ENCODE results near the gene SPRED3.
"Not testable (repeated sequence)": the region's sequence is repeated elsewhere in the genome, so short reads cannot be mapped to it uniquely, and the experiment has no call there.

The SPRED3 gene, protein sequence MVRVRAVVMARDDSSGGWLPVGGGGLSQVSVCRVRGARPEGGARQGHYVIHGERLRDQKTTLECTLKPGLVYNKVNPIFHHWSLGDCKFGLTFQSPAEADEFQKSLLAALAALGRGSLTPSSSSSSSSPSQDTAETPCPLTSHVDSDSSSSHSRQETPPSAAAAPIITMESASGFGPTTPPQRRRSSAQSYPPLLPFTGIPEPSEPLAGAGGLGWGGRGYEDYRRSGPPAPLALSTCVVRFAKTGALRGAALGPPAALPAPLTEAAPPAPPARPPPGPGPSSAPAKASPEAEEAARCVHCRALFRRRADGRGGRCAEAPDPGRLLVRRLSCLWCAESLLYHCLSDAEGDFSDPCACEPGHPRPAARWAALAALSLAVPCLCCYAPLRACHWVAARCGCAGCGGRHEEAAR

DNA sequence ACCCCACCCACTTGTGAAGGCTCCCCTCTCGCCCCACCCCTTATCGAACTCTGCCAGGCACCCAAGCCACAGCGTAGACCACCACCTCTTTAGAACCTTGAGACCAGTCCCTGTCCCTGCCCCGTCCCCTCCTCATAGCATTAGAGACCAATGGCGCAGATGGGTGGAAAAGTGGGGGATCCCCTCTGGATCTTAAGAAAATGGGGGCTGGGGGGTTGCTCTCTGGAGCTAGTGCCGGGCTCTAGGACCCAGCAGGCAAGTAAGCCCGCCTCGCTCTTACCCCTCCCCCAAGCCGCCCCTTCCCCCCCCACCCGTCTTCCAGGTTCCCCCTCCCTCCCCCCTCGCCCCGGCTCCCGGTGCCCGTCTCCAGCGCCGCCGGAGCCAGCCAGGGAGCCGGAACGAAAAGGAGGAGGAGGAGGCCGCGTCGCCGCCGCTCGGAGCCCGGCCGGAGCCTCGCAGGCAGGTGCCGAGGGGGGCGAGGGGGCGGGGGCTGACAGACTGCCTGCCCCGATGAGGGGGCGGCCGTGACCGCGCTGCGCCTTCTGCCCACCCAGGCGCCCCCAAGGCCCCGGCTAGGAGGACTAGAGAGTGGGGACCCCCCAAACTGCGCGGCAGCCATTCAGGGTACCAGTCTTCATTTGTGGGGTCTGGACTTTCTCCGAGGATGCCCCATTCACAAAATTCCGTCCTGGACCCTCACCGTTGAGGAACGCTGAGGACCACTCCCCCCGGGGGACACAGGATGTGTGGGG lies at the start of gene SPRED3:
Gene SPRED3, plus strand, starts transcription at position 349 of the 752 bp plus-strand sequence. CDS start 1,606 bp downstream, outside the sequence.
- no peak for DNase-seq

- not testable (repeated sequence) for DNase-seq
Observed at GRCh38 chr19:38339011-38339410, 49.5 kb upstream of the SPRED3 start.

GRCh38 chr19:38340927-38341326 lies 47.6 kb upstream of the SPRED3 start:
- DNase-seq, result no peak

DNA sequence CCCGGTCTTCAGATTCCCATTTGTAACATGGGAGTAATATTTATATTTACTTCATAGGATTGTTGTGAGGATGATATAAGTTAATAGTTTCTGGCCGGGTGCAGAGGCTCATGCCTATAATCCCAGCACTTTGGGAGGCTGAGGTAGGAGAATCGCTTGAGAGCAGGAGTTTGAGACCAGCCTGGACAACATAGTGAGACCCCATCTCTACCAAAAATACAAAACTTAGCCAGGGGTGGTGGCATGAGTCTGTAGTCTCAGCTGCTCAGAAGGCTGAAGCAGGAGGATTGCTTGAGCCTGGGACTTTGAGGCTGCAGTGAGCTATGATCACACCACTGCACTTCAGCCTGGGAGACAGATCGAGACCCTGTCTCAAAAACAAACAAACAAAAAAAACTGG lies 41.7 kb upstream of the SPRED3 start:
- DNase-seq, result no peak

DNA sequence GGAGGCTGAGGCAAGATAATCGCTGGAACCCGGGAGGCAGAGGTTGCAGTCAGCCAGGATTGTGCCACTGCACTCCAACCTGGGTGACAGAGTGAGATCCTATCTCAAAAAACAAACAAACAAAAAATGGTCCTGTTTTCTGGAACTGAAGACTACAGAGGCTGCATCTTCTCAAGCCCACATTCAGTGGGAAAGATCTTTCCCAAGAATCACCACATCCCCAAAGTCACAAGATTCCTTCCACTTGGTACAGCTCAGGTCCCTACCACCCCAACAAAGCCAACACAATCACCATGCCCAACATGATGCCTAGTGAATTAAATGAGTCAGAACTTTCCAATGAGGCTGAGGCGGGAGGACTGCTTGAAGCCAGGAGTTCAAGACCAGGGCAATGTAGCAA lies 37.6 kb upstream of the SPRED3 start:
- DNase-seq, result no peak

- no peak for DNase-seq
Observed at GRCh38 chr19:38351865-38352395, 36.6 kb upstream of the SPRED3 start.

DNA sequence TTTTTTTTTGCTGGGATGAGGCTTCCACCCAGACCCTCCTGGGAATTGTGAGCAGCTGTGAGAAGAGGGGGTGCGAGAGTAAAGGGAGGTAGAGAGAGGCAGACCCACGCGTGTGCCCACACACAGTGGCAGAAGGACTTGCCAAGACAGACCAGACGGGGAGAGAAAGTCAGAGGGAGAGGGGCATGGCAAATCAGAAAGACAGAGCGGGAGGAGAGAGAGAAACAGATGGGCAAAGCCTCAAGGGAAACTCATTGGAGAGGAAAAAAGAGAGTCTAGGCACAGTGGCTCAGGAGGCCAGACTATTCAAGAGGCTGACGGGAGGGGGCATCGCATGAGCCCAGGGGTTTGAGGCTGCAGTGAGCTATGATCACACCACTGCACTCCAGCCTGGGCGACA lies 35.9 kb upstream of the SPRED3 start:
- DNase-seq, result no peak

GRCh38 chr19:38355728-38356725 lies 32.5 kb upstream of the SPRED3 start:
- DNase-seq, result no peak

DNA sequence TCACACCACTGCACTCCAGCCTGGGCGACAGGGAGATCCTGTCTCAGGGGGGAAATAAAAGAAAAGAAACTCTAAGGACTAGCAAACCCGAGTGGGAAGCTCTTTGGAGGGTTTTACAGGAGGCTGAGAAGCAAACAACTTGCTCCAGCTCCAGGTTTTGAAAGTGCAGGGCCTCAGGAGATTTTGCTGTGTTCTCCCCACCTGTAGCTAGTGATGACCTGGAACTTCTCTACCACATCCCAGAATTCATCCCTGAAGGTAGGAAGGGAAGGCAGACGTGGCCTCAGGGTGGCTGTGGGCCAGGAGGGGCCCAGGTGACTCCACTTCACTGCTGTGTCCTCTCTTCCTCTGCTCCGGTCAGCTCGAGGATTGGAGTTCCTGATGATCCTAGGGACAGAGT lies 30.4 kb upstream of the SPRED3 start:
- no peak for DNase-seq

DNA sequence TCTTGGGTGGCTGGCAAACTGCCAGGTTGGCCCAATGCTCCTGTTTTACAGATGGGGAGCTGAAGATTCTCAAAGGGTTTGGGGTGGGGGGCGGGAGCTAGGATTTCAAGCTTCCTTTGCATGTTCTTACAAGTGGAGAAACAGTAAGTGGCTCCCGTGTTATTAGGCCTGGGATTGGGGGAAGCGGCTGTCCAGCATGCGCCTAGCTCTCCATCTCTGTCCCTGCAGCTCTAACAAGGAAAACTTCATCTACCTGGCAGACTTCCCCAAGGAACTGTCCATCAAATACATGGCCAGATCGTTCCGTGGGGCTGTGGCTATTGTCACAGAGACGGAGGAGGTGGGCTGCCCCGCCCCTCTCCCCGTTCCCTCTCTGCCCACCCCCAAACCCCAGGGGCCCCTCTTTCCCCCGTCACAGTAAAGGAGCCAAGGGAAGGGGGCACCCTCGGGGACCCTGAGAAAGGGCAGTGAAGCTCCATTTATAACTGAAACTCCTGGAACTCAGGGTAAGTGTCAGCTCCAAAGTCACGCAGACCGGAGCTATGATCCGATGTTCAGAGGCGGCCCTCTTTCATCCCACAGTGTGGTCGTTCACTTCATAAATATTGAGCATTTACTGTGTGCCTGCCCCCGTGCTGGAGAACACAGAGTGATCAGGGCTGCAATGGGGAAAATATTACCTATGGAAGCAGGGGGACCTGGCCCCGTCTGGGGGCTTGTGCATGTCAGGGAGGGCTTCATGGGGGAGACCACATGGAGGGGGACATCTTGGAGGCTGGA lies 29.1 kb upstream of the SPRED3 start:
- DNase-seq, result no peak

DNA sequence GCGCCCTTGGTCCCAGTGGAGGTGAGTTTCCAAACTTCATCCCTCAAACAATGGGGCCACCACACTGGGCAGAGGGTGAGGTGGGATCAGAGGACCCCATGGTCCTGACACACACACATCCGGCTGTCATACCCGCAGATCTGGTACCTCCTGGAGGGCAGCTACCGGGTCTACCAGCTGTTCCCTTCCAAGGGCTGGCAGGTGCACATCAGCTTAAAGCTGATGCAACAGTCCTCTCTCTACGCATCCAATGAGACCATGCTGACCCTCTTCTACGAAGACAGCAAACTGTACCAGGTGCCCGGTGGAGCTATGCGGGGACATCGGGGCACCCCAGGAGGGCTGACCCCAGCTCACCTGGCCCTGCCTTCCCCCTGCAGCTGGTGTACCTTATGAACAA lies 28.1 kb upstream of the SPRED3 start:
- DNase-seq, result no peak

GRCh38 chr19:38360839-38361631 lies 27.5 kb upstream of the SPRED3 start:
- no peak for DNase-seq

- DNase-seq, result no peak
Observed at GRCh38 chr19:38361633-38362075, 26.8 kb upstream of the SPRED3 start.

- DNase-seq, result no peak
Observed at GRCh38 chr19:38362076-38362945, 26.2 kb upstream of the SPRED3 start.

DNA sequence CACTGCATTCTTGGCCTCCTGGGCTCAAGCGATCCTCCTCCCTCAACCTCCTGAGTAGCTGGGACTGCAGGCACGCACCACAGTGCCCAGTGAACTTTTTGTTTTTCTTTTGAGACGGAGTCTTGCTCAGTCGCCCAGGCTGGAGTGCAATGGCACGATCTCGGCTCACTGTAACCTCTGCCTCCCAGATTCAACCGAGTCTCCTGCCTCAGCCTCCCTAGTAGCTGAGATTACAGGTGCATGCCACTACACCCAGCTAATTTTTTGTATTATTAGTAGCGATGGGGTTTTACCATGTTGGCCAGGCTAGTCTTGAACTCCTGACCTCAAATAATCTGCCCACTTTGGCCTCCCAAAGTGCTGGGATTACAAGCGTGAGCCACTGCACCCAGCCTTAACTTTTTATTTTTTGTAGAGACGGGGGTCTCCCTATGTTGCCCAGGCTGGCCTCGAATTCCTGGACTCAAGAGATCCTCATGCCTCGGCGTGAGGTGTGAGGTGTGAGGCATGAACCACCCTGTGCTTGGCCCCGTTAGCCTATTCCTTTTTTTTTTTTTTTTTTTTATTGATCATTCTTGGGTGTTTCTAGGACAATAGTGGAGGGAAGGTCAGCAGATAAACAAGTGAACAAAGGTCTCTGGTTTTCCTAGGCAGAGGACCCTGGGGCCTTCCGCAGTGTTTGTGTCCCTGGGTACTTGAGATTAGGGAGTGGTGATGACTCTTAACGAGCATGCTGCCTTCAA lies 25.4 kb upstream of the SPRED3 start:
- DNase-seq, result not testable (repeated sequence)

DNA sequence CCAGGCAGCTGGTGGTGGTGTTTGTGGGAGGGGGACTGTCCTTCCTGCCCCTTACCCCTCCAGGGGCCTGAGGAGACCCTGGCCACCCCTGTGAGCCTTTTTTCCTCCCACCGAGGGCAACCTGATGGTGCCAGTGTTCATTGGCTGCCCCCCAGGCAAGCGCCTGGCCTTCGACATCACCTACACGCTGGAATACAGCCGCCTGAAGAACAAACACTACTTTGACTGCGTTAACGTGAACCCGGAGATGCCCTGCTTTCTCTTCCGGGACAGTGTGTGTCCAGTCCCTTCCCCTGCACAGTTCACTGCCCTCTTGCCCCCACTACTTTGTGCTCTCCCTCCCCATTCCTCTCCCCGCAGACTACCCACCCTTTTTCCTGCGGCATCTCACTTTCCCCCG lies 21.5 kb upstream of the SPRED3 start:
- DNase-seq, result no peak

DNA sequence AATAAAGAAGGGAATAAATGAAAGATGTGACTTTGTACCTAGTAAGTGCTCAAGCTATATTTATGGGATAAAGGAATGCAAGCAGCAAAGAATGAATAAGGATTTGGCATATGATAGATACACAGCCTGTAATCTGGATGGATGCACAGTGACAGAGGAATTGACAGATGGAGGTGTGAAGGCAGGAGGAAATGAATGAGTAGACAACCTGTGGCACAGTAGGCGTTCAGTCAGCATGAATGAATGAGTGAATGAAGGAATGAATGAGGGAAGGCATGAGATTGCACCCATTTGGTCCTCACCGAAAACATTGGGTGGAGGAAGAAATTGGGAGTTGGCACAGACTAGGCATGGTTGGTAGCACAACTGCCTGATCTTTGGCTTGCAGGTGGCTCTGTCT lies 18.9 kb upstream of the SPRED3 start:
- no peak for DNase-seq

DNA sequence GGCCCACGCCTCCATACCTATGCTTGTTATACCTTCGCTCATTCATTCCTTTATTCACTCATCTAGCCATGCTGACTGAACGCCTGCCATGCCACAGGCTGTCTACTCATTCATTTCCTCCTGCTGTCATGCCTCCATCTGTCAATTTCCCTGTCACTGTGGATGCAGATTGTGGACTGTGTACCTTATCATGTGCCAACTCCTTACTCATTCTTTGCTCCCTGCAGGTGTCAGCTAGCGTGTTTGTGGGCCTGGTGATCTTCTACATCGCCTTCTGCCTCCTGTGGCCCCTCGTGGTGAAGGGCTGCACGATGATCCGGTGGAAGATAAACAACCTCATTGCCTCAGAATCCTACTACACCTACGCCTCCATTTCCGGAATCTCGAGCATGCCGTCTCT lies 18.2 kb upstream of the SPRED3 start:
- no peak for DNase-seq

DNA sequence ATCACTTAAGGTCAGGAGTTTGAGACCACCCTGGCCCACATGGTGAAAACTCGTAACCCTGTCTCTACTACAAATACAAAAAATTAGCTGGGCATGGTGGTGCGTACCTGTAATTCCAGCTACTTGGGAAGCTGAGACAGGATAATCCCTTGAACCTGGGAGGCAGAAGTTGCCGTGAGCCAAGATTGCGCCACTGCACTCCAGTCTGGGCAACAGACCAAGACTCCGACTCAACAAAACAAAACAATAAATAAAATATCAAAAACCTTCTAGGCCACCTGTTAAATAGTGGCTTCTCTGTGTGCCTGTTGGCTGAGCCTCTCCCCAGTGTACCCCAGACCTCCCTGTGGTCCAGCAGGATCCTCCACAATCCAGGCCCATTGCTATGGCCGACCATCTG lies 17.4 kb upstream of the SPRED3 start:
- DNase-seq, result no peak

Data from NCI-H2107 (cell line).